HG03045 (cell line): ENCODE data around the gene SRSF10.
"Not testable (repeated sequence)": the region's sequence is repeated elsewhere in the genome, so short reads cannot be mapped to it uniquely, and the experiment has no call there.

ENCODE experiments used
- ATAC-seq: cut with Tn5 transposase; IDR thresholded peaks from one replicate; pipeline ENCODE4 v1.9.1; 2021; ENCODE audit warnings: mild to moderate bottlenecking, moderate library complexity; ENCODE audit not compliant: unreplicated experiment

Gene SRSF10

DNA sequence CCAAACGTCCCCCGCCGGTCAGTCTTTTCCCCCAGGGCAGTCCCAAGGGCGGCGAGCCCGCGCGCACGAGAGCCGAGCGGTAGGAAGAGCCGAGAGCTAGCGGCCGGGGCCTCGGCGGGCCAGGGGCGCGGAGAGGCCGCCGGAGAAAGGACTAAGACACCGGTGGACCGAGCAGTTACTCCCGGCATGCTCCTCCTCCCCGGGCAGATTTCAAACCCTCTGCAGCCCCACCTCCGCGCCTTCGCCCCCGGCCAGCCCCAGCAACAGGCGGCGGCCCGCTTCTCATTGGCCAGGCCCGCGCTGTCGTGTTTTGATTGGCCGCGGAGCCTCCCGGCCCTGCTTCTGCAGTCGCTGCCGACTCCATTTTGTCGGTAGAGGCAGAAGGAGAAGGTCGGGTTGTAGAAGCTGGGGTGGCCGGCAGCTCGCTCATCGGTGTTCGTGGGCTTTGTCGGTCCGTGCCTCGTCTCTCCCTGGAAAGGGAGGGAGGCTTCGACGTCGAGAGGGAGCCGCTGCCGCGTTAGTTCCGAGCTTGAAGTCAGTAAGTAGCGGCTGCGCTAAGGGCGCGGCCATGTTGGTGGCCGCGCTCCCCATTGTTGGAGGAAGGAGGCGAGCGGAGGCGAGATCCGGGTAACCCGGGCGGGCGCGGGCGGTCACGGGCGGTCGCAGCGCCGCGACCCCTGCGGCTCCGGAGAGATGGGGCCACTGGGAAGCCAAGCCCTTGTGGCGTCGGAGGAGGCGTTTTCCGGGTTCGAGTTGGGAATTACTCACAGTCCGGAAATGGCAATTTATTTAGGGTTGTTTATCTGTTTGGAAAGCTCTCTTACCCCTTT, 20.5 kb downstream of the SRSF10 start, which contains the start of gene PNRC2:
Gene PNRC2 (plus strand): TSS at position 368 of the 830 bp plus-strand sequence. CDS start 1,630 bp downstream, outside the sequence.
- ATAC-seq, result peak; percentile 87

DNA sequence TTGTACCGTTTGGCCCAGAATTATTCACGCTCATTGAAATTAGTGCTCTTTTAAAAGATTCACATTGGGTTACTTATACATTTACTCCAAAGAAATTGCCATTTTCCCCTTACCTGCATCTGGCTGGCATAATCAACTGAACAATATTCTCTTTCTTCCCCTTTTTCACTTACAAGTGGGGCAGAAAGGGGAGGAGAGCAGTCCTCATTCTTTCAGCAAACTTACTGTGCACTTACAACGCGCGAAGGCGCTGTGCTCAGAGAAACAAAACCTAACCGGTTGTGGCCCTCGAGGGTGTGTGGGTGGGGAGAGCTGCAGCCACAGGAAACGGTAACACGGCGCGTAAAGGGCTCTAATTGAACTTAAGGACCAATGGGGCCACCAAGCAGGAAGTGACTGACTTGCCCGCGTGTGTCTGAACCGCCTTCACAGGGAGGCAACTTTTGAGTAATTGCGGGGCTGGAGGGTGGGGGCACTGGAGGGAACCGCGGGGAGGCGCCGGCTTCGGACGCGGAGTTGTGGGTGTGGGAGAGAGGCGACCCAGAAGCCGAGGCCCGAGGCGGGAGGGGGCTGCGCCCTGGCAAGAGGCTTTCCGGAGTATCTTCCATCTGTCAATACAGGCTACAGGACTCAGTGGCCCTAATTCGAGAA, 21.2 kb downstream of the SRSF10 start:
- ATAC-seq, result peak; percentile 58

DNA sequence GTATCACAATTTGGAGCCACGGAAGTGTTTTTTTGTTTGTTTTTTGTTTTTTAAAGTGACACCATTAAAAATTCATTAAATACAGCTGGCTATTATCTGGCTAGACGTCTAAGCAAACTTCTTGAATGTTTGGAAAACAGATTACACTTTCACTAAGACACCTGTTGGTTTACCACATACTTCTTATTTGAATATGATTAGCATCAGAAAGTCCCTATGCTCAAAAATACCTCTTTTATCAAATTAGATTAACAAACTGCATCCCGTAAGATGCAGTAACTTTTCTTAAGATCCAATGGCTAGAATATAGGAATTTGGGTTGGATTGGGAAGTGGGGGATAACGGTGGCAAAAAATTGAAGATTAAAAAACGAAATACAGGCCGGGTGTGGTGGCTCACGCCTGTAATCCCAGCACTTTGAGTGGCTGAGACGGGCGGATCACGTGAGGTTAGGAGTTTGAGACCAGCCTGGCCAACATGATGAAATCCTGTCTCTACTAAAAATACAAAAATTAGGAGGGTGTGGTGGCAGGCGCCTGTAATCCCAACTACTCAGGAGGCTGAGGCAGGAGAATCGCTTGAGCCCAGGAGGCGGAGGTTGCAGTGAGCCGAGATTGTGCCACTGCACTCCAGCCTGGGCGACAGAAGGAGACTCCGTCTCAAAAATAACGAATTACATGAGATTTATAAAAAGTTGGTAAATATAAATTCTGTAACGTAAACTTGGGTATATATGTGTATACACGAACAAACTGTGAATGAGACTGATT, 21.9 kb downstream of the SRSF10 start:
- ATAC-seq, result not testable (repeated sequence)

DNA sequence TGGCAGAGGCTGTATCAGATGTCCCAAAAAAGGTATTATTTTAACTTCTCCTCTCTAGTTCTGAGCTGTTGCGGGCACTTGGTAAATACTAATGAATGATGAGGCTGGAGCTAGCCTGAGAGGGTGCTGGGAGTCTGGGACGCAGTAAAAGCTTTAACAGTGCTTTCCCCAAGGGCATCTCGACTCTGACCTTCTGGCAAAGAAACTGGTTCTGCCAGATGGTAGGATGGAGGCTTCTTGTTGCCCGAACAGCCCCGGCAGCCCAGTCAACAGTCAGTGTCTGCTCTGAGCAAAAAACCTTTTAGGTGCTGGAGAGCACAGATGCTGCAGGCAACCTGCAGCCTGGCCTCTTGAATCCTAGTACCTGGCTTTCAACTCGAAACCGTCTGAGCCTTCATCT, 23.0 kb downstream of the SRSF10 start:
- ATAC-seq, result no peak

DNA sequence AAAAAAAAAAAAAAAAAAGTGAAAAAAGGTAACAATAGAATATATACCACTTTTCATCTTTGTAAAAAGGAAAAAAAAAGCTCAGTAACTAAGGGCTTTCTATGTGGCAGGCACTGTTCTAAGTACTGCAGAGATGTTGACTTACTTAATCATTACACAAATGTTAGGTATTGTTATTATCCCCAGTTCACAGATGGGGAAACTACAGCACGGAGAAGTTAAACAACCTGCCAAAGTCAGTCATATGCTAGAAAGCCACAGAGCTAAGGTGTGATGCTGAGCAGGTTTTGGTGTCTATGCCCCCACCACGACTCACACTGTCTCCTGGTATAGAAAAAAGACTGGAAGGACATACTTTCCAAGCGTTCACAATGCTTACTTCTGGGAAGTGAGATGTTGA, 27.1 kb downstream of the SRSF10 start:
- no peak for ATAC-seq

DNA sequence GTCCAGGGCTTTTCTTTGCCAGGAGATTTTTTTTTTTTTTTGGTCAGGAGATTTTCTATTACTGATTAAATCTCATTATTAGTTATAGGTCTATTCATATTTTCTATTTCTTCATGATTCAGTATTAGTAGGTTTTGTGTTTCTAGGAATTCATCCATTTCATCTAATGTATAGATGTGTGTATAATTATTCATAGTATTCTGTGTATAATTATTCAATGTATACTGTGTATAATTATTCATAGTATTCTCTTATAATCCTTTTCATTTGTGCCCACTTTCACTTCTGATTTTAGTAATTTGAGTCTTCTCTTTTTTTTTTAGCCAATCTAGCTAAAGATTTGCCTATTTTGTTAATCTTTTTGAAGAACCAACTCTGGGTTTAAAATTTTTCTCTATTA, 32.8 kb downstream of the SRSF10 start:
- ATAC-seq, result no peak

DNA sequence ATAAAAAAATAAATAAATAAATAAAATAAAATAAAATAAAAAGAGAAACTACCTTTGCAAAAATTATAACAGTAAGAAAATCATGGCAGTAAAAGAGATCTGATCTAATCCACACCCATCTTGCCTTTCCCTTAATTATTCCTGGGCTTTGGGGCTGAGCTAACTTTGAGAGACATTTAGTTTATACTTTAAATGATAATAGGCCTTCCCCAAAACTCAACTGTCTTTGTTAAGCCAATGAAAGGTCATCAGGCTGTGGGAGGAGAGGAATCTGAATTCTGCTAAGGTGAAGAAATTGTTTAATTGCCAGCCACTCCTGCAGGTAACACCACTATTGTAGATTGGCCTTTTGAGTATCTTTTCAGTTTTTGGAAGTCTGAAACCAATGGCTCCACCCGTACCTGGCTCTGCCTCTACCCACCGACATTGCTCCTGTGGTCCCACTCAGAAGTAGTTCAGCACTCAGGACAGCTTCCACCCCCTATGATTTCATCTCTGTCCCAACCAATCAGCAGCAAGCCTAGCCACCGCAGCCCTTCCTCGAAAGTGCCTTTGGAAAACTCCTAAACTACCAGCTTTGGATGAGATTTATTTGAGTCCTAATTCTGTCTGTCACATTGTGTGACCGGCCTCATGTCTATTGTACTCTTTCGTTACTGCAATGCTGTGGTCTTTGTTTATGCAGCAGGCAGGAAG, 43.5 kb downstream of the SRSF10 start:
- ATAC-seq, result no peak

DNA sequence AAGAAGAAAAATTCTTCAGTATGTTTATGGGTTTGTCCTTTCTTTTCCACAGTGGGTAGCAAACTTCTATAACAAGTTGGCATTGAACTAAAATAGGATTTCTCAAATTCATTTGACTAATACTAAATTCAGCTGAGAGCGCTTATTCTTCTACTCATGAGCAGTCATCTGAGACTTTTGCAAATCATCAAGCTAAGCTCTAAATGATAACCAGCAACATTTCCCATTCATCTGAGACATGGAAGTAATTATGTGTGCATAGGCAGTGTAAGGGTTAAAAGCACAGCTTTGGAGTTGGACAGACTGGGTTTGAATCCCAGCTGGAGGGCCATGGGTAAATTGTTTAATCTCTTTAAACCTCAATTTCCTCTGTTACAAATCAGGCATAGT, 48.6 kb downstream of the SRSF10 start:
- no peak for ATAC-seq

DNA sequence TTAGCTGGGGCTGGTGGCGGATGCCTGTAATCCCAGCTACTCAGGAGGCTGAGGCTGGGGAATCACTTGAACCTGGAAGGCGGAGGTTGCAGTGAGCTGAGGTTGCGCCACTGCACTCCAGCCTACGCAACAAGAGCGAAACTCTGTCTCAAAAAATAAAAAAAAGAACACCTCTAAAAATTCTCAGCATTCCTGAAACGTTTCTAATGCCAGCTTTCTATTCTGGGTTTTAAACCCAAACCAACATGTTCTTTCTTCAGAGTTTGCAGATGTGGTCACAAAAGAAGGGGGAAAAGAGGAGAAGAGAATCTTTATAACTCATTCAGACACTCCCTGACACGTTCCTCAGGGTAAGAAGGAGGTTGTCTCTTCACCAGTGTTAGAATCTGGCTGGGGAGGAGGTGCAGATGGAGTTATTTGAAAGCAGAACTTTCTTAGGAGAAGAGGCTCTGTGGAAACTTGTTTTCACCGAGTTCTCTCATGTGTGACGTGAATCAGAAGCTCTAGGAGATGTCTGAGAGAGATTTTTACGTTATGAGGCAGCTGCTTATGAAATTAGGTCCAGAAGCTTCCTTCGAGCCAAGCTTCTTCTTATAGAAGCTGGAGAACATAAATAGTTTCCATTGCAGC, 49.2 kb downstream of the SRSF10 start:
- ATAC-seq, result no peak

DNA sequence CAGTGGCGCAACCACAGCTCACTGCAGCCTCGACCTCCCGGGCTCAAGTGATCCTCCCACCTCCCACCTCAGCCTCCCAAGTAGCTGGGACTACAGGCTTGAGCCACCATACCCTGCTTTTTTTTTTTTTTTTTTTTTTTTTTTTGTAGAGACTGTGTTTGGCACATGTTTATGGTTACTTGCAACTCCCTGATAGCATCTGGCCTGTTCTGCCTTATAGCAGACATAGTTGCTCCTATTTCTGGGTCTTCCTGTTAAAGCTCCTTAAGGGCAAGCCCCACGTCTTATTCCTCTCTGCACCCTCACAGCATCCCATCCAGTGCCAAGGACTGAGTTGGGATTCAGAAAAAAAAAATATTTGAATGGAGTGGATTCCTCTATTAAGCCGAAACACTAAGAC, 49.9 kb downstream of the SRSF10 start:
- no peak for ATAC-seq

DNA sequence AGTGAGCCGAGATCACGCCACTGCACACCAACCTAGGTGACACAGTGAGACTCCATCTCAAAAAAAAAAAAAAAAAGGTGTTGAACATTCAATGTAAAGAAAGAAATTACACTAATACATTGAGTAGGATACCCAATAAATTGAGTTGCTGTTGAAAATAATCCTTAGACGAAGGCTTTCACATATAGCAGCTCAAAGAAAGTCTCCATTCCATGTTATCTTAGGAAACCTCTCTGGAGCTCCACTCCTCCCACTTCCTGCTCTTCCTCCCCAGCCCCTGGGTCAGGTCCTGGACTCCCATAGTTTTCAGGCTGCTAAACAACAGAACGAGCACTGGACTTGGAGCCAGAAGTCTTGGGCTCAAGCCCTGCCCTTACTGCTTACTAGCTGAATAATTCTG, 51.3 kb downstream of the SRSF10 start:
- ATAC-seq, result no peak

DNA sequence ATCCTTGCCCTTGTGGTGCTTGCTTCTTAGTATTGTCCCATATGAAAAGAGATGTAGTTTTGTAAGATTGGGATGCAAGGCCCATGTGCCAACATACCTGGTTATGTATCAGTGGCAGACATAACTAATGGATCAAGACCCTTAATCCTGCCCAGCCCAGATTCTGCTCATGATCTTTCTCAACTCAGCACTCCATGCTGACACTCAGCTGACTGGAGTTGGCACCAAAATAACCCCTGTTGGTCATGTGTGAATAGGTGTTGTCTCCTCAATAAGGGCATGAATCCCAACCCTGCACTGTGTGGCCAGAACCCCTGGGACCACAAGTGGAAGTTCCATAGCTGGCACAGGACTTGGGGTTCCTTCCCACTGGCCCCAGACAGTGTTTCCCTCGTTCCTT, 53.0 kb downstream of the SRSF10 start:
- no peak for ATAC-seq

DNA sequence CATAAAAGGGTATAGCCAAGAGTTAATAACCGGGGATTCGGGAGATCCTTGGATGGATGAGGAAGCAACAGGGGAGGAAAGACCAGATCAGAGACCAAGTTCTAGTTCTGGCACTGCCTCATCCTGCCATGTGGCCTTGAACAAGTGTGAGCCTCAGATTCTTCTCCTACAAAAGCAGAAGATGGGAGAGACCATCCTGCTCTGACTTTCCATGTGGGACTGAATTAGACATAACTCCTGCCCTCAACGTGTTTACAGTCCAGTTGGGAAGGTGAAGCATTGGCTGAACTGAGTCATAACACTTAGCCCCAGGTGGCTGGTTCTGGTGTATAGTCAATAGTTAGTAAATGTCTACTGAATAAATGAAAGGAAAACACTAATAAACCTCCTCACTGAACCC, 54.8 kb downstream of the SRSF10 start:
- no peak for ATAC-seq

DNA sequence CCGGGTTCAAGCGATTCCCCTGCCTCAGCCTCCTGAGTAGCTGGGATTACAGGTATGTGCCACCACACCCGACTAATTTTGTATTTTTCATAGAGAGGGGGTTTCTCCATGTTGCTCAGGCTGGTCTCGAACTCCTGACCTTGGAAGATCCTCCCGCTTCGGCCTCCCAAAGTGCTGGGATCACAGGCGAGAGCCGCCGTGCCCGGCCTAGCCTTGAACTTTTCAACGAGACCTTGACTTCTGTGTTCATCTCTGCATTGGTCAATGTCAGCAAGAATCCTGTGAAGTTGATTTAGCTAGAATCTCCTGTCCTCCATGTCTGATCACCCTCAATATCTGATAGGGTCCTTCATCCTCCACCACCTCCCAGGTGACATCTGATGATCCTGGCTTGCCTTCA, 55.5 kb downstream of the SRSF10 start:
- no peak for ATAC-seq

DNA sequence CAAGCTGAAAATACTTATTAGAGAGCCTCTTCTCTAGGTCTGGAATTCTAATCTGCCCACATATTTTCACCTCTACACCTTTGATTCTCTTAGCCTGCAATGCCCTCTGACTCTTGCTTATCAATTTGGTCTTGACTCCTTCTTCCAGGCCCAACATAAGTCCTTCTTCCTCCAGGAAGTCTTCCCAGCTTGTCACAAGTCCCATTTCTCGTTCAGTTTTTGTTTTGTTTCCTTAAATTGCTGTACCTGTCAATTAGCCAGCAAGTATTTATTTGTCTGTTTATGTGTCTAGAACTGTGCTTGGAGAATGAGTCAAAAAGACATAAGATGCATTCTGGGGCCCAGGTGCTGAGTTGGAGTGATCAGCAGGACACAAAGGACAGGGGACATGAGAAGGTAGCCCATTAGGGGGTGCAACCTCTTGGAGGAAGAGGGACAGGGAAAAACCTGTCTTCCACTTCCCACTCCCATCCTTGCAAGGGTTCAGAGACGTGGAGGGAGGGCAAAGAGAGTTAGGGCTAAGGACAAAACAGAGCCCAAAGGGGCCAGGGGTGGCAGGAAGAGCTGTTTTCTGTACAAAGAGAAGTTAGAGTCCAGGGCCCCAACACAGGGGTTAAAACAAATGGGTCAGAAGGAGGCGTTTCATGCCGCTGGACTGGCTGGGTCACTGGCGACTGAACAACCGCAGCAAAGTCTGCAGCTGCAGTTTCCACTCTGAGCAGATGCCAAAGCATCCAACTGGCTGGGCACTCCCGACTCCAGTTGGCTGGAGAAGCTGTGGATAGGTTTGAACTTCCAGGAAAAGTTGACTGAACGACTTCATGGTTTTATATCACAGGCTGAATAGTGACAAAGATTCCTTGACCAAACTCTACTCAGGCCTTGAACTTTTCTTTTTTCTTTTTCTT, 56.3 kb downstream of the SRSF10 start:
- no peak for ATAC-seq

DNA sequence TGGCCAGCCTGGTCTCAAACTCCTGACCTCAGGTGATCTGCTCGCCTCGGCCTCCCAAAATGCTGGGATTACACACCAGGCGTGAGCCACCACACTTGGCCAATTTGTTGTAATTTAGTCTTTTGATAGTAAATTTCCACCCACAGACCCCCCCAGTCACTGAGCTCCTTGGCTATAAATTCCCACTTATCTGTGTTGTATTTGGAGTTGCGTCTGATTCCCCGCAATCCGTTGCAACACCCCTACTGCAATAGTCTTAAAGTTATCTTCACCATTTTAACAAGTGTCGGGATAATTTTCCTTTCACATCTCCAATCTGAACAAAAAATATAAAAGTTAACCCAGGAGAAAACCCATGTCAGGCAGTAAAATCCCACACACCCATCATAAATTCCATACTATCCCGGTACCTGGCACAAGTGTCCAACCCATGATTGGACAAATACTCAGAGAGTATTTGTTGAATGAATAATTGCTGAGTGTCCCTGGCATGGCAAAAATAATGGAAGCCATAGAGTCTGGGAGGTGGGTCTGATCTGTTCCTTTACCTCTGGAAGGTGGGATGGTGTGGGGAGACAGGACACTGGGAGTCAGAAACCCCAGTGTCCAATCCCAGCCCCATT, 57.7 kb downstream of the SRSF10 start:
- ATAC-seq, result no peak

DNA sequence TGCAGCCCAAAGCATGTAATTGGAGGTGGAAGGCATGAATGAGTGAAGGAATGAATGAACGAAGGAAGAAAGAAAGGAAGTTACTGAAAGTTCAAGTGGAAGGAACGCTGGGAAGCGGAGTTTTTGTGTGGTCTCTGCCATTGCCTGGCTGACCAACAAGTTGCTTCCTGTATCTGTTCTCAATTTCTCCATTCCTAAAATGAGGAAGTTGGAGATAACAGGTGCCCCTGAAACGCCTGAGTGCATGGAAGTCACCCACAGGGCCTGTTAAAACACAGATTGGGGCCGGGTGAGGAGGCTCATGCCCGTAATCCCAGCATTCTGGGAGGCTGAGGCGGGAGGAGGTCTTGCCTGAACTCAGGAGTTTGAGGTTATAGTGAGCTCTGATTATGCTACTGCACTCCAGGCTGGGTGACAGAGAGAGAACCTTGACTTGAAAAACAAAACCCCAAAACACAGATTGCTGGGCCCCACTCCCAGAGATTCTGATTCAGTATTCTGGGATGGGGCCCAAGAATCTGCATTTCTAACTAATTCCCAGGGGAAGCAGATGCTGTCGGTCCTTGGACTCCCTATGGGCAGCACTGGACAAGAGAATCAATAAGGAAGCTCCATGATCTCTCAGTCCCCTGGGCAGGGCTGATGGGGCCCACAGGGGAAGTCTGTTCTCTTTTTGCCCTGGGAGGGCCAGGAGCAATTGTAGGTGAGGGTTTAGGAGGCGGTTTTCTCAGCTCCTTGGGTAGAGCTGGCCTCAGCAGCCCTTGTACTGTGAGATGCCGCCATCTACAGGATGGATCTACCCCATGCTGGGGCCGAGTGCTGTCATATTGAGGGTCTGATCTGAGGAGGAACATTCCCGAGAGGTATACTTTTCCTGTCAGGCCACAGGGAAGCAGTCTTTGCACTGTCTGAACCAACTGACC, 63.7 kb downstream of the SRSF10 start:
- ATAC-seq, result peak; percentile 56

DNA sequence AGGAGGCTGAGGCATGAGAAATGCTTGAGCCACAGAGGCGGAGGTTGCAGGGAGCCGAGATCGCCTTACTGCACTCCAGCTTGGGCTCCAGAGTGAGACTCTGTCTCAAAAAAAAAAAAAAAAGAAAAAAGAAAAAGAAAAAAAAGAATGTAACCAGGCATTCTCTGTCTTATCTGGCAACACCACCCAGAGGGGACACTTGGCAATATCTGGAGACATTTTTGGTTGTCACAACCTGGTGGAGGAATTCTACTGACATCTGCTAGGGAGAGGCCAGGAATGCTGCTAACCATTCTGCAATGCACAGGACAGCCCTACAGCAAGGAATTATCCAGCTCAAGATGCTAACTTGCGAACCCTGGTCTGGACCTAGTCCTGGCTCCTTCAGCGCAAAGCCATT, 64.7 kb downstream of the SRSF10 start:
- ATAC-seq, result no peak
